ENCODE results near the gene GCNA. TPM values are rescaled to one million over a fixed set of nuclear protein-coding genes. Genes with fewer than 3 reads are reported as not detected.

Gene GCNA
- total RNA-seq, 6 experiments from 2014 or later: 0.37 to 1.7 (median 0.95) TPM

- DNase-seq (no peak), ATAC-seq (no peak)
- intact Hi-C loops (cut with DNase I): no loop called here
- Histone ChIP-seq H3K9me3 (no peaks in the 10 kb centered on the region), H3K4me3 (no peak overlapping the region), H3K27me3 (no peaks in the 10 kb centered on the region), H3K27ac (no peak overlapping the region), H3K4me1 (no peaks in the 10 kb centered on the region), H3K36me3 (peaks cover 0 to 20% (median 2%) of the 10 kb centered on the region in 4 donors)
- WGBS (ENCODE audit: insufficient coverage, low coverage, low lambda C conversion rate, missing lambda C conversion rate): 85% methylated on average over 33 of the region's 33 CpGs
- TF ChIP-seq, protein P1, sequence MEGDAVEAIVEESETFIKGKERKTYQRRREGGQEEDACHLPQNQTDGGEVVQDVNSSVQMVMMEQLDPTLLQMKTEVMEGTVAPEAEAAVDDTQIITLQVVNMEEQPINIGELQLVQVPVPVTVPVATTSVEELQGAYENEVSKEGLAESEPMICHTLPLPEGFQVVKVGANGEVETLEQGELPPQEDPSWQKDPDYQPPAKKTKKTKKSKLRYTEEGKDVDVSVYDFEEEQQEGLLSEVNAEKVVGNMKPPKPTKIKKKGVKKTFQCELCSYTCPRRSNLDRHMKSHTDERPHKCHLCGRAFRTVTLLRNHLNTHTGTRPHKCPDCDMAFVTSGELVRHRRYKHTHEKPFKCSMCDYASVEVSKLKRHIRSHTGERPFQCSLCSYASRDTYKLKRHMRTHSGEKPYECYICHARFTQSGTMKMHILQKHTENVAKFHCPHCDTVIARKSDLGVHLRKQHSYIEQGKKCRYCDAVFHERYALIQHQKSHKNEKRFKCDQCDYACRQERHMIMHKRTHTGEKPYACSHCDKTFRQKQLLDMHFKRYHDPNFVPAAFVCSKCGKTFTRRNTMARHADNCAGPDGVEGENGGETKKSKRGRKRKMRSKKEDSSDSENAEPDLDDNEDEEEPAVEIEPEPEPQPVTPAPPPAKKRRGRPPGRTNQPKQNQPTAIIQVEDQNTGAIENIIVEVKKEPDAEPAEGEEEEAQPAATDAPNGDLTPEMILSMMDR (IDR thresholded peaks at IDR 0.05): no peak
- TF ChIP-seq POLR2A (IDR thresholded peaks at IDR 0.05): no peak
Measured at GRCh38 chrX:71603618-71604017, 25.4 kb downstream of the GCNA start.

GRCh38 chrX:71604141-71604540, 25.9 kb downstream of the GCNA start:
- DNase-seq: no peak
- 92% methylated on average over 10 of the region's 10 CpGs for WGBS (ENCODE audit: insufficient coverage, low coverage, low lambda C conversion rate, missing lambda C conversion rate)
- no peak for ATAC-seq
- Histone ChIP-seq H3K4me3 (no peak overlapping the region), H3K27me3 (no peaks in the 10 kb centered on the region), H3K9me3 (no peaks in the 10 kb centered on the region), H3K27ac (no peak overlapping the region), H3K4me1 (no peaks in the 10 kb centered on the region), H3K36me3 (peaks cover 0 to 22% (median 5%) of the 10 kb centered on the region in 4 donors)
- TF ChIP-seq, protein P1 (IDR thresholded peaks at IDR 0.05): no peak
- no peak for TF ChIP-seq POLR2A (IDR thresholded peaks at IDR 0.05)
- intact Hi-C loops (cut with DNase I): no loop called here

DNA sequence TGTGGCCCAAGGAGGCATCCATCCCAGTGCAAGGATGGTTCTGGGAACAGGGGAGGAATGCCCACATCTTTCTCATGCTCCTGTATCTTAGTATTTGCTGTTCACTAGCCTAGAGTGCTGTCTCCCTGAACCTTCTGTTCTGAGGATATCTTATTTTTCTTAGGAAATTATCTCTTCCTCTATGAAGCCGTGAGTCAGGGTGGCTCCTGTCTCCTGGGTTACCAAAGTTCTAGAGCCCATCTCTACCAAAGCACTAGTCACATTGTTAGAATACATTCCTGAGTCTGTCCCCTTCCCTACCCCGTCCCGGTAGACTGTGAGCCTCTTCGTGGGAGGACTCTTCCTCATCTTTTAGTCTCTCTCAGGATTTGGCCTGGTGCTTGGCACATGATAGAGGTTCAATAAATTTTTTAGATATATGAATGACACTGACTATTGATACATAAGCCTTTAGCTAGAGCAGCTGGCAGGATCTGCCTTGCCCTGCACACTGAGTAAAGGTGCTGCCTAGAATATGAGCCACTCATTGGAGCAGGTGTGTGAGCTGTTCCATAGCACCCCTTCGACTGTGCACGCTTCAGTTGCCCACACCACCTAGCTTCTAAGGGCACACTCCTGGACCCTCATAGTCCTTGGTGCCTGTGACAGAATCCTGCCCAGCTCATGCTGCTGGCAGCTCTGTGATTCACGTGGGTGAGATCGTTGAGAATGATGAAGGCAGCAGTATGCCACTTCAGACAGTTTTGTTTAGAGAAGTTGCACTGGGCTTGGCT, 26.7 kb downstream of the GCNA start:
- Histone ChIP-seq H3K27ac (no peak overlapping the region), H3K36me3 (peaks cover 0 to 27% (median 9%) of the 10 kb centered on the region in 4 donors), H3K4me3 (no peak overlapping the region), H3K4me1 (no peaks in the 10 kb centered on the region), H3K9me3 (no peaks in the 10 kb centered on the region), H3K27me3 (no peaks in the 10 kb centered on the region)
- WGBS (ENCODE audit: insufficient coverage, low coverage, low lambda C conversion rate, missing lambda C conversion rate): 81% methylated on average over 8 of the region's 8 CpGs
- no peak for TF ChIP-seq POLR2A (IDR thresholded peaks at IDR 0.05)
- intact Hi-C loops (cut with DNase I): no loop called here
- DNase-seq (no peak), ATAC-seq (no peak)

DNA sequence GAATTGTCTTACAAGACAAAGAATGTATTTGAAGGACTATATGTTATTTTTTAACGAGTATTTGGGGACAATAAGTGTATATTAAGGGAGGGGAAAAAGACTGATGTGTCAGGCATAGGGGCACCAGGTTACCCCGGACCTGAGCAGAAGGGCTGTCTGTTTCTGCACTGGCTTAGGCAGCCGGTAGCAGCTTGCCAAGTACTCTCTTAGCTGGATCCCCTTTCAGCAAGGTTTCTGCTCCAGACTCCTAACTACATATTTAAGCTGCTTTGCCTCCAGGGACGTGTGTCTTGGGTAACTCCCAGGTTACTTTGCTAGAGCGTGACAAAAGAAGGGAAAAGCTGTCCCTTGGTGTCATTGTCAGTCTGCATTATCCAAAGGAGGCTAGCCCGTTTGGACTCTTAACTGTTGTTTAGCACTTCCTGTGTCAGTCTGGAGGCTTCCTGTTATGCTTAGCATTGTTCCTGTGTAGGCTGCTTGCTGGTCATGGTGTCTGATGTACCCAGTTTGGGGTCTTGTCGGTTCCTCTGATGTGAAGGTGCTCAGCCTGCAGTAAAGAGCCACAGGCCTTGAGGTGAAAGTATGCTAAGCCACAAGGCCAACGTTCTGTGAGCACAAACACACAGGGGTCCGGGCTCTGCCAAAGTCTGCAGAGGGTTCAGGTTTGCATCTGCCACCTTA, 28.4 kb downstream of the GCNA start:
- H3K27me3 ChIP-seq: no peaks in the 10 kb centered on the region
- no peaks in the 10 kb centered on the region for H3K9me3 ChIP-seq
- ATAC-seq (peak in 3 of 4 donors; percentile 17 to 48 (median 24)), DNase-seq (no peak)
- no peak for TF ChIP-seq POLR2A (IDR thresholded peaks at IDR 0.05)
- TF ChIP-seq, protein P1 (IDR thresholded peaks at IDR 0.05): no peak
- H3K36me3 ChIP-seq: peaks cover 0 to 38% (median 9%) of the 10 kb centered on the region in 4 donors
- no peaks in the 10 kb centered on the region for H3K4me1 ChIP-seq
- intact Hi-C loops (cut with DNase I): no loop called here
- H3K4me3 ChIP-seq: no peak overlapping the region
- no peak overlapping the region for H3K27ac ChIP-seq
- 45% methylated on average over 7 of the region's 9 CpGs for WGBS (ENCODE audit: insufficient coverage, low coverage, low lambda C conversion rate, missing lambda C conversion rate)

DNA sequence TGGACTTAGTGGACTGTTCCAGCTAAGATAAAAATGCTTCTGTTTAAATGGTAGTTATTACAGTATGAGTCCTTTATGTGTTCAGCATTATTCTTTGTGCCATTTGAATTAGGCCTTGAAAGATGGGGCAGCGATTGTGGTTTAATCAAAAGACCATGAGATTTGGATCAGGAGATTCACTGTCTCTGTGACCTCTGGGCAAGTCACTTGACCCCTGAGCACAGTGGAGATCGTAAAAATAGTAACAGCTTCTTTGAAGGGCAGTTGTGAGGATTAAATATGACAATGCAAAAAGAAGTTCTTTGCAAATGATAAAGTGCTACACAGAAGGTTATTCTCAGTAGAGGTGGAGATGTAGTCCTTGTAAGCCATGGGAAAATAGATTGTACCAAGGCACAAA, 29.3 kb downstream of the GCNA start:
- no peak overlapping the region for H3K27ac ChIP-seq
- TF ChIP-seq POLR2A (IDR thresholded peaks at IDR 0.05): no peak
- TF ChIP-seq, protein P1 (IDR thresholded peaks at IDR 0.05): no peak
- ATAC-seq (no peak), DNase-seq (no peak)
- WGBS (ENCODE audit: insufficient coverage, low coverage, low lambda C conversion rate, missing lambda C conversion rate): 79% methylated on average over 2 of the region's 2 CpGs
- H3K9me3 ChIP-seq: no peaks in the 10 kb centered on the region
- peaks cover 0 to 38% (median 9%) of the 10 kb centered on the region in 4 donors for H3K36me3 ChIP-seq
- intact Hi-C loops (cut with DNase I): no loop called here
- no peak overlapping the region for H3K4me3 ChIP-seq
- no peaks in the 10 kb centered on the region for H3K4me1 ChIP-seq
- no peaks in the 10 kb centered on the region for H3K27me3 ChIP-seq
